ENCODE data around the gene MORN1. TPM values are rescaled to one million over a fixed set of nuclear protein-coding genes. Genes with fewer than 3 reads are reported as not detected.

The MORN1 gene
- polyA plus RNA-seq, 1 donor (not counting 4 experiments of a cell fraction or from before 2014, with no cell fraction given) = 2.1 TPM

- DNase-seq (ENCODE audit: low read depth, low spot score) (no peak), FAIRE-seq (no peak)
- H3K27me3 ChIP-seq (ENCODE audit: control insufficient read depth, extremely low read depth, insufficient read depth, low read length) = peaks cover 30% of the 10 kb centered on the region
- no peak overlapping the region for H3K27ac ChIP-seq (ENCODE audit: control insufficient read depth, insufficient read depth, low read length)
- no peak overlapping the region for H2AFZ ChIP-seq (ENCODE audit: control insufficient read depth, low read length)
- no peaks in the 10 kb centered on the region for H3K79me2 ChIP-seq (ENCODE audit: control insufficient read depth, insufficient read depth, low read length)
- H3K4me1 ChIP-seq (ENCODE audit: control insufficient read depth, extremely low read depth, insufficient read depth, low read length) = no peaks in the 10 kb centered on the region
- dilution Hi-C loops (cut with MboI; ENCODE audit: extremely low pct_ligation_motif_present, low sequenced_read_pairs) = no loop called here
- H3K9ac ChIP-seq (ENCODE audit: control insufficient read depth, extremely low read depth, insufficient read depth, low read length) = no peak overlapping the region
- H3K36me3 ChIP-seq (ENCODE audit: control insufficient read depth in 2 of 2, extremely low read depth in 1 of 2, insufficient read depth in 2 of 2, low read length in 2 of 2) = no peaks in the 10 kb centered on the region
- no peak overlapping the region for H3K4me2 ChIP-seq (ENCODE audit: control insufficient read depth, extremely low read depth, insufficient read depth, low read depth, low read length)
- no peaks in the 10 kb centered on the region for H4K20me1 ChIP-seq (ENCODE audit: control insufficient read depth, extremely low read depth, insufficient read depth, low read length)
- no peak overlapping the region for H3K4me3 ChIP-seq (ENCODE audit: control insufficient read depth in 2 of 3, extremely low read depth in 1 of 3, insufficient read depth in 2 of 3, low read depth in 1 of 3, low read length in 3 of 3)
- no peaks in the 10 kb centered on the region for H3K9me3 ChIP-seq (ENCODE audit: control insufficient read depth, low read depth, low read length)
- TF ChIP-seq CTCF (optimal IDR thresholded peaks at IDR 0.05 in 1 of 3, IDR thresholded peaks at IDR 0.05 in 1 of 3, conservative IDR thresholded peaks at IDR 0.05 in 1 of 3; ENCODE audit: extremely low read depth in 1 of 3, insufficient read depth in 2 of 3, low read length in 3 of 3) (no peak), EZH2 (IDR thresholded peaks at IDR 0.05; ENCODE audit: low read length) (no peak)
- no peaks in the 10 kb centered on the region for H3K9me1 ChIP-seq (ENCODE audit: control insufficient read depth, extremely low read depth, insufficient read depth, low read length)
Observed at GRCh38 chr1:2354511-2355372, 36.6 kb downstream of the MORN1 start.

GRCh38 chr1:2353551-2354438 lies 37.6 kb downstream of the MORN1 start:
- no peaks in the 10 kb centered on the region for H3K9me1 ChIP-seq (ENCODE audit: control insufficient read depth, extremely low read depth, insufficient read depth, low read length)
- H3K79me2 ChIP-seq (ENCODE audit: control insufficient read depth, insufficient read depth, low read length) = no peaks in the 10 kb centered on the region
- dilution Hi-C loops (cut with MboI; ENCODE audit: extremely low pct_ligation_motif_present, low sequenced_read_pairs) = no loop called here
- TF ChIP-seq CTCF (optimal IDR thresholded peaks at IDR 0.05 in 1 of 3, IDR thresholded peaks at IDR 0.05 in 1 of 3, conservative IDR thresholded peaks at IDR 0.05 in 1 of 3; ENCODE audit: extremely low read depth in 1 of 3, insufficient read depth in 2 of 3, low read length in 3 of 3) (no peak), EZH2 (IDR thresholded peaks at IDR 0.05; ENCODE audit: low read length) (no peak)
- no peak overlapping the region for H3K27ac ChIP-seq (ENCODE audit: control insufficient read depth, insufficient read depth, low read length)
- no peak overlapping the region for H3K4me3 ChIP-seq (ENCODE audit: control insufficient read depth in 2 of 3, extremely low read depth in 1 of 3, insufficient read depth in 2 of 3, low read depth in 1 of 3, low read length in 3 of 3)
- no peak overlapping the region for H2AFZ ChIP-seq (ENCODE audit: control insufficient read depth, low read length)
- FAIRE-seq = no peak
- no peaks in the 10 kb centered on the region for H3K4me1 ChIP-seq (ENCODE audit: control insufficient read depth, extremely low read depth, insufficient read depth, low read length)
- DNase-seq (ENCODE audit: low read depth, low spot score) = no peak
- H4K20me1 ChIP-seq (ENCODE audit: control insufficient read depth, extremely low read depth, insufficient read depth, low read length) = no peaks in the 10 kb centered on the region
- no peaks in the 10 kb centered on the region for H3K9me3 ChIP-seq (ENCODE audit: control insufficient read depth, low read depth, low read length)
- H3K9ac ChIP-seq (ENCODE audit: control insufficient read depth, extremely low read depth, insufficient read depth, low read length) = no peak overlapping the region
- no peak overlapping the region for H3K4me2 ChIP-seq (ENCODE audit: control insufficient read depth, extremely low read depth, insufficient read depth, low read depth, low read length)
- no peaks in the 10 kb centered on the region for H3K36me3 ChIP-seq (ENCODE audit: control insufficient read depth in 2 of 2, extremely low read depth in 1 of 2, insufficient read depth in 2 of 2, low read length in 2 of 2)
- H3K27me3 ChIP-seq (ENCODE audit: control insufficient read depth, extremely low read depth, insufficient read depth, low read length) = peaks cover 30% of the 10 kb centered on the region
